Measurements from ENCODE around the gene CATSPER1. TPM values are rescaled to one million over a fixed set of nuclear protein-coding genes. Genes with fewer than 3 reads are reported as not detected.
A peak's percentile ranks its signal among the peaks of the same experiment; 100 is the strongest.

The CATSPER1 gene
- total RNA-seq, 3 donors from 2014 or later (not counting 1 experiment from before 2014, with no cell fraction given), result 12.2 to 16.9 (median 13.3) TPM

- TF ChIP-seq CTCF (IDR thresholded peaks at IDR 0.05), result no peak
- no peak for ATAC-seq
- H3K27me3 ChIP-seq (ENCODE audit: control insufficient read depth, insufficient read depth, low read length), result no peaks in the 10 kb centered on the region
- Mint-ChIP-seq H3K36me3 (no peaks in the 10 kb centered on the region), H3K9me3 (no peaks in the 10 kb centered on the region), H3K4me3 (no peak overlapping the region), H3K27ac (peak overlapping the region; percentile 35 to 49), H3K4me1 (peaks cover 26 to 45% of the 10 kb centered on the region in 2 donors), H3K27me3 (ENCODE audit: low read depth in 2 of 2) (no peaks in the 10 kb centered on the region)
- no peak overlapping the region for H3K27ac ChIP-seq (ENCODE audit: low read length)
- no peak overlapping the region for H3K4me3 ChIP-seq (ENCODE audit: low read length)
- WGBS (ENCODE audit: insufficient coverage), result 99% methylated on average over 7 of the region's 8 CpGs
- H3K36me3 ChIP-seq (ENCODE audit: control insufficient read depth, insufficient read depth, low read length), result peaks cover 44% of the 10 kb centered on the region
- peaks cover 14% of the 10 kb centered on the region for H3K4me1 ChIP-seq (ENCODE audit: control insufficient read depth, insufficient read depth, low read length)
- H3K9me3 ChIP-seq (ENCODE audit: control insufficient read depth, insufficient read depth, low read length), result no peaks in the 10 kb centered on the region
- intact Hi-C loops (cut with micrococcal nuclease), result no loop called here
- DNase-seq, result no peak
These were observed 54.2 kb downstream of the CATSPER1 start for GRCh38 chr11:65972116-65972515.

DNA sequence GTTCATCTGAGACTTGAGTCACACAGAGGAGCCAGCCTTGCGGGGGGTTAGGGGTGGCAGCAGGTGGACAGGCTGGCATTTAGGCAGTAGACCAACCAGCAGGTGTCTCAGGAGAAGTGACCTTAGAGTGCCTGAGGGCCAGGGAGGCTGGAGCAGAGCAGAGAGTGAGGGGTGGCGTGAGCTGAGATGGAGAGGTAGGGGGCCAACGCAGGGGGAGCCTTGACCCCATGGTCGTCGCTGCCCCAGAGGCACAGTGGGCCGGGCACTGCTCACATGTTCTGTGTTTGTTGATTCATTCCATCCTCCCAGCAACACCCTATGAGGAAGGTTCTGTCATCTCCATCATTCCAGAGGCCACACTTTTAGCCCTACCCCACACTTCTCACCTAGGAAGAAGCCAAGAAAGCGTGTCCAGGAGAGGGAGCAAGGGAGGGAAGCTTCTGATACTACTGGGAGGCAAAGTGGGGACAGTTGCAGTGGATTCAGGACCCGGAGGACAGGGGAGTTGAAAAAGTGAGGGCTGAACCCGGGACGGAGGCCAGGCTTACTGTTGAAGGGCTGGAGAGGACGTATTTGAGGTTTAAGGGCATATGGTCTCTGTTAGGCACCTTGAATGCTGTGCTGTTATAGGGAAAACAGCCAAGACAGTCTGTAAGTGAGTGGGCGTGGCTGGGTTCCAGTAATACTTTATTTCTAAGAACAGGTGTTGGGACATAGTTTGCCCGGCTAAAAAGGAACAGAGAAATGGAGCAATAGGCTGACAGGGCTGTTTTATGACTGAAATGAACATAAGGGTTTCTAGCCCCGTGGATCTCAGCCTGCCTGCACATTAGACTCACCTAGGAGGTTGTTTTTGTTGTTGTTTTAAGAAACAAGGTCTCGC, 57.4 kb downstream of the CATSPER1 start:
- ATAC-seq, result no peak
- no peak for TF ChIP-seq CTCF (IDR thresholded peaks at IDR 0.05)
- Histone ChIP-seq H3K27ac (ENCODE audit: low read length) (no peak overlapping the region), H3K9me3 (ENCODE audit: control insufficient read depth, insufficient read depth, low read length) (no peaks in the 10 kb centered on the region), H3K4me1 (ENCODE audit: control insufficient read depth, insufficient read depth, low read length) (peaks cover 2% of the 10 kb centered on the region), H3K27me3 (ENCODE audit: control insufficient read depth, insufficient read depth, low read length) (no peaks in the 10 kb centered on the region), H3K36me3 (ENCODE audit: control insufficient read depth, insufficient read depth, low read length) (peaks cover 68% of the 10 kb centered on the region), H3K4me3 (ENCODE audit: low read length) (no peak overlapping the region)
- H3K4me3 Mint-ChIP-seq, result no peak overlapping the region
- no peak for DNase-seq
- H3K36me3 Mint-ChIP-seq, result no peaks in the 10 kb centered on the region
- WGBS (ENCODE audit: insufficient coverage), result 97% methylated on average over 15 of the region's 15 CpGs
- H3K27ac Mint-ChIP-seq, result peak overlapping the region in 1 of 2 donors; percentile 59
- H3K9me3 Mint-ChIP-seq, result no peaks in the 10 kb centered on the region
- H3K4me1 Mint-ChIP-seq, result peaks cover 10 to 40% of the 10 kb centered on the region in 2 donors
- H3K27me3 Mint-ChIP-seq (ENCODE audit: low read depth in 2 of 2), result no peaks in the 10 kb centered on the region
- intact Hi-C loops (cut with micrococcal nuclease), result no loop called here

DNA sequence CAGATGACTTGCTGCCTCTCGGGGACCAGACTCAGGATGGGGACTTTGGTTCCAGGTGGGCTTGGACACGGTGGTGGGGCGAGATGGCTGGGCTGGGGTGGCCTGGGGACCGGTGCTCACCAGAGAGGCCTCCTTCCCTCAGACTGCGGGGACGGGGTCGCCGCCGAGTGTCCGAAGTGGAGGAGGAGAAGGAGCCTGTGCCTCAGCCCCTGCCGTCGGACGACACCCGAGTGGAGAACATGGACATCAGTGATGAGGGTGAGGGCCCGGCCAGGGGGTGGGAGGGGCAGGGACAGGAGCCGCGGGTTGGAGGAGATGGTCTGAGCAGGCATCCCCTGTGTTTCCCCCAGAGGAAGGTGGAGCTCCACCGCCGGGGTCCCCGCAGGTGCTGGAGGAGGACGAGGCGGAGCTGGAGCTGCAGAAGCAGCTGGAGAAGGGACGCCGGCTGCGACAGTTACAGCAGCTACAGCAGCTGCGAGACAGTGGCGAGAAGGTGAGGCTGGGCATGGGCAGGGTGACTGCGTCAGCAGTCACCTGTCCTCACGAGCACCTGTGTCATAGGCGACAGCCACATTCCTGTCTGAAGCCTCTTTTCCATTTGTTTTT, 58.8 kb downstream of the CATSPER1 start:
- Histone ChIP-seq H3K4me3 (ENCODE audit: low read length) (no peak overlapping the region), H3K9me3 (ENCODE audit: control insufficient read depth, insufficient read depth, low read length) (no peaks in the 10 kb centered on the region), H3K27ac (ENCODE audit: low read length) (no peak overlapping the region), H3K27me3 (ENCODE audit: control insufficient read depth, insufficient read depth, low read length) (no peaks in the 10 kb centered on the region), H3K4me1 (ENCODE audit: control insufficient read depth, insufficient read depth, low read length) (peaks cover 16% of the 10 kb centered on the region), H3K36me3 (ENCODE audit: control insufficient read depth, insufficient read depth, low read length) (peaks cover 67% of the 10 kb centered on the region)
- Mint-ChIP-seq H3K9me3 (no peaks in the 10 kb centered on the region), H3K27ac (no peak overlapping the region), H3K27me3 (ENCODE audit: low read depth in 2 of 2) (no peaks in the 10 kb centered on the region), H3K4me1 (peaks cover 20 to 50% of the 10 kb centered on the region in 2 donors), H3K4me3 (no peak overlapping the region), H3K36me3 (no peaks in the 10 kb centered on the region)
- intact Hi-C loops (cut with micrococcal nuclease), result no loop called here
- no peak for TF ChIP-seq CTCF (IDR thresholded peaks at IDR 0.05)
- WGBS (ENCODE audit: insufficient coverage), result 97% methylated on average over 30 of the region's 30 CpGs
- ATAC-seq (no peak), DNase-seq (no peak)

Other genes starting within 250 kb of the CATSPER1 start
- gene AP5B1, start 245.5 kb downstream of the CATSPER1 start, total RNA-seq, result 10 to 100 TPM; 13.9 to 22.5 (median 21.3) TPM
- gene OVOL1, start 239.4 kb downstream of the CATSPER1 start, total RNA-seq, result under 1 TPM in 2 of 3 donors, not detected in 1; 0.11 to 0.12 TPM
- 1 to 10 TPM in 1 of 3 donors, under 1 TPM in 2; 0.31 to 2.0 (median 0.54) TPM for gene SNX32, start 192.5 kb downstream of the CATSPER1 start, total RNA-seq
- gene CFL1, start 168.3 kb downstream of the CATSPER1 start, total RNA-seq, result 1,000 to 10,000 TPM; 1,035 to 1,220 (median 1,095) TPM
- gene MUS81, start 166.0 kb downstream of the CATSPER1 start, total RNA-seq, result 10 to 100 TPM; 71.6 to 93.4 (median 73.6) TPM
- 10 to 100 TPM in 1 of 3 donors, 1 to 10 TPM in 2; 6.1 to 13.0 (median 9.8) TPM for gene EFEMP2, start 153.7 kb downstream of the CATSPER1 start, total RNA-seq
- 1,000 to 10,000 TPM in 1 of 3 donors, 100 to 1,000 TPM in 2; 765 to 1,016 (median 976) TPM for gene CTSW, start 146.6 kb downstream of the CATSPER1 start, total RNA-seq
- 10 to 100 TPM; 36.5 to 47.9 (median 45.7) TPM for gene FIBP, start 138.0 kb downstream of the CATSPER1 start, total RNA-seq
- gene CCDC85B, start 135.8 kb downstream of the CATSPER1 start, total RNA-seq, result 10 to 100 TPM; 22.6 to 36.1 (median 24.1) TPM
- 1 to 10 TPM; 3.4 to 9.0 (median 6.8) TPM for gene FOSL1, start 126.1 kb downstream of the CATSPER1 start, total RNA-seq
- 10 to 100 TPM; 19.9 to 28.3 (median 20.7) TPM for gene C11orf68, start 107.4 kb downstream of the CATSPER1 start, total RNA-seq
- gene DRAP1, start 107.1 kb downstream of the CATSPER1 start, total RNA-seq, result 100 to 1,000 TPM; 114 to 115 (median 115) TPM
- gene TSGA10IP, start 81.0 kb downstream of the CATSPER1 start, total RNA-seq, result not detected
- gene SART1, start 64.7 kb downstream of the CATSPER1 start, total RNA-seq, result 100 to 1,000 TPM; 103 to 123 (median 115) TPM
- gene EIF1AD, start 24.3 kb downstream of the CATSPER1 start, total RNA-seq, result 10 to 100 TPM; 49.9 to 74.2 (median 62.8) TPM
- gene BANF1, start 24.0 kb downstream of the CATSPER1 start, total RNA-seq, result 100 to 1,000 TPM in 1 of 3 donors, 10 to 100 TPM in 2; 87.8 to 107 (median 90.4) TPM
- not detected for gene CST6, start 14.5 kb downstream of the CATSPER1 start, total RNA-seq
- not detected for gene GAL3ST3, start 22.7 kb upstream of the CATSPER1 start, total RNA-seq
- 100 to 1,000 TPM; 249 to 269 (median 253) TPM for gene SF3B2, start 25.9 kb upstream of the CATSPER1 start, total RNA-seq
- 100 to 1,000 TPM; 176 to 204 (median 186) TPM for gene PACS1, start 43.8 kb upstream of the CATSPER1 start, total RNA-seq
- 10 to 100 TPM; 22.9 to 32.0 (median 27.6) TPM for gene KLC2, start 231.2 kb upstream of the CATSPER1 start, total RNA-seq
- gene RAB1B, start 242.2 kb upstream of the CATSPER1 start, total RNA-seq, result 100 to 1,000 TPM; 116 to 144 (median 132) TPM

Measured in natural killer cell (primary cell).